Stimulated activated CD4-positive, alpha-beta T cell treated with anti-CD3 and anti-CD28 coated beads, Interleukin-1b, Interleukin-23, amount 100 ng/mL, for 1 hour (primary cell): ENCODE measurements around the gene DBH.
A peak's percentile ranks its signal among the peaks of the same experiment; 100 is the strongest.

Experiments used
- DNase-seq, 2 donors: peaks; one replicate each; pipeline ENCODE4 v3.0.0-alpha.2; 2020; ENCODE audit warnings: low read depth in 2 of 2

The DBH gene

GRCh38 chr9:133604214-133604613, 31.9 kb upstream of the DBH start:
- no peak for DNase-seq

GRCh38 chr9:133604856-133605255, 31.3 kb upstream of the DBH start:
- DNase-seq = no peak

GRCh38 chr9:133605446-133605845, 30.7 kb upstream of the DBH start:
- DNase-seq = no peak

GRCh38 chr9:133605856-133606707, 30.1 kb upstream of the DBH start:
- DNase-seq = no peak

GRCh38 chr9:133606708-133607025, 29.5 kb upstream of the DBH start:
- no peak for DNase-seq

GRCh38 chr9:133607381-133607780, 28.8 kb upstream of the DBH start:
- no peak for DNase-seq

GRCh38 chr9:133607976-133608375, 28.2 kb upstream of the DBH start:
- no peak for DNase-seq

GRCh38 chr9:133608382-133608781, 27.8 kb upstream of the DBH start:
- DNase-seq = no peak

GRCh38 chr9:133608889-133609288, 27.3 kb upstream of the DBH start:
- DNase-seq = no peak

GRCh38 chr9:133609311-133610098, 26.7 kb upstream of the DBH start, which contains the start of gene FAM163B:
Gene FAM163B, minus strand, starts transcription at chr9:133609389. Its CDS starts 29,166 bp downstream, at chr9:133580223.
- peak in 1 of 2 donors; percentile 25 for DNase-seq

- DNase-seq = no peak
These were observed 25.3 kb upstream of the DBH start for GRCh38 chr9:133610845-133611244.

- no peak for DNase-seq
These were observed 24.1 kb upstream of the DBH start for GRCh38 chr9:133612051-133612450.

- no peak for DNase-seq
These were observed 23.3 kb upstream of the DBH start for GRCh38 chr9:133612816-133613215.

GRCh38 chr9:133613432-133613831, 22.7 kb upstream of the DBH start:
- DNase-seq = no peak

GRCh38 chr9:133614056-133614455, 22.1 kb upstream of the DBH start:
- no peak for DNase-seq

GRCh38 chr9:133614678-133615077, 21.5 kb upstream of the DBH start:
- no peak for DNase-seq

- DNase-seq = no peak
These were observed 21.0 kb upstream of the DBH start for GRCh38 chr9:133615186-133615585.

GRCh38 chr9:133615606-133616188, 20.5 kb upstream of the DBH start:
- no peak for DNase-seq

GRCh38 chr9:133616643-133617405, 19.3 kb upstream of the DBH start:
- DNase-seq = no peak

- no peak for DNase-seq
These were observed 17.4 kb upstream of the DBH start for GRCh38 chr9:133618726-133619125.

GRCh38 chr9:133619791-133620190, 16.4 kb upstream of the DBH start:
- DNase-seq = peak; percentile 11 to 23

- no peak for DNase-seq
These were observed 14.4 kb upstream of the DBH start for GRCh38 chr9:133621725-133622267.
